ENCODE data around the gene NBAS. TPM values are rescaled to one million over a fixed set of nuclear protein-coding genes. Genes with fewer than 3 reads are reported as not detected.
A peak's percentile ranks its signal among the peaks of the same experiment; 100 is the strongest.

Gene NBAS
- total RNA-seq, 1 experiment from 2014 or later = 32.5 TPM

- Mint-ChIP-seq H3K27ac (peak overlapping the region in 1 of 3 experiments; percentile 79; a peak in 1 of 7 replicates), H3K4me1 (peaks cover 52 to 56% of the 10 kb centered on the region in 2 experiments), H3K27me3 (ENCODE audit: low read depth) (peaks cover 6% of the 10 kb centered on the region), H3K36me3 (ENCODE audit: insufficient read depth in 1 of 3, low read depth in 3 of 3) (no peaks in the 10 kb centered on the region; a peak in 2 of 7 replicates), H3K9me3 (no peaks in the 10 kb centered on the region; a peak in 1 of 5 replicates), H3K4me3 (no peak overlapping the region; a peak in 1 of 5 replicates)
- H3K4me2 ChIP-seq (ENCODE audit: insufficient read depth, insufficient read length, low read length) = no peak overlapping the region
- no peaks in the 10 kb centered on the region for H3K79me2 ChIP-seq (ENCODE audit: insufficient read depth, low read length)
- H4K20me1 ChIP-seq (ENCODE audit: control insufficient read depth, insufficient read depth, insufficient read length) = no peaks in the 10 kb centered on the region
- peaks cover 3% of the 10 kb centered on the region; the same call in 1 of the 2 replicates for H3K4me1 ChIP-seq (ENCODE audit: insufficient read depth, low read length)
- no peak overlapping the region for H4K91ac ChIP-seq (ENCODE audit: insufficient read length, low read depth, low read length)
- no peak overlapping the region for H2BK5ac ChIP-seq (ENCODE audit: insufficient read length, low read length)
- no peak overlapping the region for H3K14ac ChIP-seq (ENCODE audit: insufficient read depth, low read length)
- H2BK12ac ChIP-seq (ENCODE audit: insufficient read length, low read depth, low read length) = no peak overlapping the region
- H2AK5ac ChIP-seq (ENCODE audit: insufficient read length, low read length) = no peak overlapping the region
- no peak overlapping the region for H3K56ac ChIP-seq (ENCODE audit: insufficient read length, low read depth, low read length)
- H3K27ac ChIP-seq (ENCODE audit: insufficient read length, low read depth, low read length) = no peak overlapping the region
- H4K5ac ChIP-seq (ENCODE audit: insufficient read length, low read depth, low read length) = no peak overlapping the region
- no CpG with 5 or more reads among the region's 5 CpGs for WGBS (ENCODE audit: extremely low coverage, insufficient read length, low lambda C conversion rate)
- H3K18ac ChIP-seq (ENCODE audit: insufficient read length, low read depth, low read length) = no peak overlapping the region
- no peaks in the 10 kb centered on the region for H3K23me2 ChIP-seq (ENCODE audit: insufficient read length, low read depth, low read length, poor library complexity, severe bottlenecking)
- no peak overlapping the region for H3K23ac ChIP-seq (ENCODE audit: insufficient read length, low read depth, low read length)
- H2BK15ac ChIP-seq (ENCODE audit: low read depth, low read length) = no peak overlapping the region
- no peaks in the 10 kb centered on the region for H3K79me1 ChIP-seq (ENCODE audit: insufficient read depth, low read depth, low read length, poor library complexity, severe bottlenecking)
- no peak overlapping the region for H4K8ac ChIP-seq (replicated peaks; ENCODE audit: insufficient read length, low read depth, low read length)
- no peak for DNase-seq
- H3T11ph ChIP-seq (ENCODE audit: low read length) = no peak overlapping the region
- H3K4ac ChIP-seq (ENCODE audit: low read depth, low read length) = no peak overlapping the region
- H3K9me3 ChIP-seq (ENCODE audit: control insufficient read depth, low read depth, low read length) = no peaks in the 10 kb centered on the region
- H2BK120ac ChIP-seq (ENCODE audit: low read depth, low read length, poor library complexity, severe bottlenecking) = no peak overlapping the region
- H2BK20ac ChIP-seq (ENCODE audit: low read depth, low read length, poor library complexity, severe bottlenecking) = no peak overlapping the region
- no peak overlapping the region for H2AFZ ChIP-seq (ENCODE audit: low read length)
- no peak for TF ChIP-seq CTCF (conservative IDR thresholded peaks at IDR 0.05)
- H3K9ac ChIP-seq (ENCODE audit: extremely low read depth, insufficient read length, low read length) = no peak overlapping the region
- H3K27me3 ChIP-seq (ENCODE audit: insufficient read depth, low read length) = no peaks in the 10 kb centered on the region
Observed at GRCh38 chr2:15158532-15158931, 402.6 kb downstream of the NBAS start.
